ENCODE data around the gene RNF168.
"Not testable (repeated sequence)": the region's sequence is repeated elsewhere in the genome, so short reads cannot be mapped to it uniquely, and the experiment has no call there.

Gene RNF168

DNA sequence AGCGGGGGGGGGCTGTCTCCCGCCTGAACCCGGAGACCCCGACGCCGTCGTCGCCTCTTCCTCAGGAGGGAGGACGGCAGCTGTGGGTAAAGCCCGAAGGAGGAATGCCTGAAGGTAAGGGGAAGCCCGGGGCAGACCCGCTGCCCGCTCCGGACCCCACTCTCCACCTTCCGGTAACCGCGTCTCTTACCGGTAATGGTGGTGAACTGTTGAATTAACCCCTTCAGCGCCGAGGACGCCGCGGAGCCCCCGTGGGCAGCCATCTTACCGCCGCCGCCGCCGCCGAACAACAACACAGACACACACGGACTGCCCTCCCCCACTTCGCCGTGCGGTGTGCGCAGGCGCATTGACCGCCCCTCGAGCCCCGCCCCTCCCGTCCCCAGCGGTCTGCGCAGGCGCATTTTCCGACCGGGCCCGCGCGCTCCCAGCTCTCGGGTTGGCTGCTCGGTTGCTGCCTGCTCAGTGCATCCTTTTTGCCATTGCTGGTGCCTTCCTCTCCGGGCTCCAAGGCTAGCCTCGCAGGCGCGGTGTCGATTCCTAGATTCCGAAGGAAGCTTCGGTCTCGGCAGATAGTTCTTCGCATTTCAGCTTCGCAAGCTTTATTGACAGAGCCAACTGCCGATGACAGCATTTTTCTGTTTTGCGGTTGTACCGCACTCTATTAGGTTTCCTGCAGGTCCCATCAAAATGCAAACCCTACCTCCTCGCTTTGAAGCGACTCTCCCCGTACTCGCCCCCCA is 71.3 kb downstream of the RNF168 start, which contains the start of gene UBXN7:
UBXN7 (minus strand) TSS at position 291 of the 743 bp plus-strand sequence; CDS start at position 263, 28 bp downstream.
- TF ChIP-seq, protein P1, sequence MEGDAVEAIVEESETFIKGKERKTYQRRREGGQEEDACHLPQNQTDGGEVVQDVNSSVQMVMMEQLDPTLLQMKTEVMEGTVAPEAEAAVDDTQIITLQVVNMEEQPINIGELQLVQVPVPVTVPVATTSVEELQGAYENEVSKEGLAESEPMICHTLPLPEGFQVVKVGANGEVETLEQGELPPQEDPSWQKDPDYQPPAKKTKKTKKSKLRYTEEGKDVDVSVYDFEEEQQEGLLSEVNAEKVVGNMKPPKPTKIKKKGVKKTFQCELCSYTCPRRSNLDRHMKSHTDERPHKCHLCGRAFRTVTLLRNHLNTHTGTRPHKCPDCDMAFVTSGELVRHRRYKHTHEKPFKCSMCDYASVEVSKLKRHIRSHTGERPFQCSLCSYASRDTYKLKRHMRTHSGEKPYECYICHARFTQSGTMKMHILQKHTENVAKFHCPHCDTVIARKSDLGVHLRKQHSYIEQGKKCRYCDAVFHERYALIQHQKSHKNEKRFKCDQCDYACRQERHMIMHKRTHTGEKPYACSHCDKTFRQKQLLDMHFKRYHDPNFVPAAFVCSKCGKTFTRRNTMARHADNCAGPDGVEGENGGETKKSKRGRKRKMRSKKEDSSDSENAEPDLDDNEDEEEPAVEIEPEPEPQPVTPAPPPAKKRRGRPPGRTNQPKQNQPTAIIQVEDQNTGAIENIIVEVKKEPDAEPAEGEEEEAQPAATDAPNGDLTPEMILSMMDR (IDR thresholded peaks at IDR 0.05): no peak
- Histone ChIP-seq H3K4me3 (peak within 1 kb of the TSS; percentile 99), H3K27ac (peak within 1 kb of the TSS; percentile 96 to 98)
- DNase-seq (ENCODE audit: low spot score): peak; percentile 95

DNA sequence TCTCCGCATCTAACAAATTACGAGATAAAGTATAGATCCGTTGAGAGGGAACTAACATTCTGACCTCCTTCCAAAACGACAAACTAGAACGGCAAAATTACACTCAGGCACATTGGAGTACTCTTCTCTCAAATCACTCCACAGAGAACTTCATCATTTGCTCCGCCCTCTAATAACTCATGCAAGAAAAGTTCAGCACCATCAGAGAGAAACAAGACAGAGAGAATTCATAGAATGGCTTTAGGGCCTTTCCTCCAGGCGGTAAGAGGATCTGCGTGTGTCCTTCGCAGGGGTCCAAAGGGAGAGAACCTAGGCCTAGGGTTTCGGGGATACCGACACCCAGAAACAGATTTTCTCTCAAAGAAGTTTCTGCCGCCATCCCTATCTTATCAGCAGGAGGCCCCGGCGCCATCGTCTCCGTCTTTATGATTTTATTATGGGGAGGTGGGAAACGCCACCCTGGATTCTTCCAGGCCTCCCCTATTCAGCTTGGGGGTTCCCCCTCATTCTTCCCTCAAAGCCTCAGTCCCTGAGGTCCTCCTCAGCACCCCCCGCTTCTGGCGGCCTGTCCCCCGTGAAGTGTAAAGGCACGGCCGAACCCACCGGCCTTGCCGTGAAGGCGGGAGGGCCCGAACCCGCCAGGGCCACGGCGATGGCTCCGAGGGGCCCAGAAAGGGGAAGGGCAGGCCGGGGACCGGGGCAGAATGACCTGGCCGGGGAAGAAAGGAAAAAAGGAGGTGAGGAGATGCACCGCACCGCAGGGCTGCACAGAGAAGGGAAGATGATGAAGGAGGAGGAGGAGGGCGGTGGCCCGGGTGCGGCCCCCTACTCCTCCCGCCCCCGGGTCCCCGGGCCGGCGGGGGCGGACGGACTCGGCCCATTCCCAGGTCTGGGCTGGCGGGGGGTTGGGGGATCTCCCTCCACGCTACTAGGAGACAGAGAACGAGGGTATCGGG is 72.1 kb downstream of the RNF168 start:
- Histone ChIP-seq H3K4me3 (peak overlapping the region; percentile 99), H3K27ac (peak overlapping the region; percentile 96 to 98)
- DNase-seq (ENCODE audit: low spot score): no peak
- TF ChIP-seq, protein P1 (IDR thresholded peaks at IDR 0.05): no peak

DNA sequence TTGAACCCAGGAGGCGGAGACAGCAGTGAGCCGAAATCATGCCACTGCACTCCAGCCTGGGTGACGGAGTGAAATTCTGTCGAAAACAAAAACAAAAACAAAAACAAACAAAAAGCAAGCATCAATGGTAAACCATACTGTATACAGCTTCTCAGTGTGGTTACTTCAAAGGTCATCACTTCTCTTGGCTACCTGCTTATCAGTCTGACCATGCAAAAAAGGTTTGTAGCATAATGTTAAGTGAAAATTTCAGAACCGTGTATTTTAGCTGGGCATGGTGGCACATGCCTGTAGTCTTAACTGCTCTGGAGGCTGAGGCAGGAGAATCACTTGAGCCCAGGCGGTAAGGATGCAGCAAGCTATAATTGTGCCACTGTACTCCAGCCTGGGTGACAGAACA is 75.5 kb downstream of the RNF168 start:
- no peak overlapping the region for H3K4me3 ChIP-seq
- no peak overlapping the region for H3K27ac ChIP-seq
- DNase-seq (ENCODE audit: low spot score): no peak
- TF ChIP-seq, protein P1 (IDR thresholded peaks at IDR 0.05): no peak

DNA sequence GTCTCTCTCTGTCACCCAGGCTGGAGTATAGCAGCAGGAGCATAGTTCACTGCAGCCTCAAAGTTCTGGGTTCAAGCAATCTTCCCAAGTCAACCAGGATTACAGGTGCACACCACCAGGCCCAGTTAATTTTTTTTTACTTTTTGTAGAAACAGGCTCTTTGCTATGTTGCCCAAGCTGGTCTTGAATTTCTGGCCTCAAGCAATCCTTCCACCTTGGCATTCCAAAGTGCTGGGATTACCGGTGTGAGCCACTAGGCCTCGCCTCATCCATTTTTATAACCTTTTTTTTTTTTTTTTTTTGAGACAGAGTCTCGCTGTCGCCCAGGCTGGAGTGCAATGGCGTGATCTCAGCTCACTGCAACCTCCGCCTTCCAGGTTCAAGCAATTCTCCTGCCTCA is 79.1 kb downstream of the RNF168 start:
- not testable (repeated sequence) for DNase-seq (ENCODE audit: low spot score); H3K4me3 ChIP-seq; H3K27ac ChIP-seq

DNA sequence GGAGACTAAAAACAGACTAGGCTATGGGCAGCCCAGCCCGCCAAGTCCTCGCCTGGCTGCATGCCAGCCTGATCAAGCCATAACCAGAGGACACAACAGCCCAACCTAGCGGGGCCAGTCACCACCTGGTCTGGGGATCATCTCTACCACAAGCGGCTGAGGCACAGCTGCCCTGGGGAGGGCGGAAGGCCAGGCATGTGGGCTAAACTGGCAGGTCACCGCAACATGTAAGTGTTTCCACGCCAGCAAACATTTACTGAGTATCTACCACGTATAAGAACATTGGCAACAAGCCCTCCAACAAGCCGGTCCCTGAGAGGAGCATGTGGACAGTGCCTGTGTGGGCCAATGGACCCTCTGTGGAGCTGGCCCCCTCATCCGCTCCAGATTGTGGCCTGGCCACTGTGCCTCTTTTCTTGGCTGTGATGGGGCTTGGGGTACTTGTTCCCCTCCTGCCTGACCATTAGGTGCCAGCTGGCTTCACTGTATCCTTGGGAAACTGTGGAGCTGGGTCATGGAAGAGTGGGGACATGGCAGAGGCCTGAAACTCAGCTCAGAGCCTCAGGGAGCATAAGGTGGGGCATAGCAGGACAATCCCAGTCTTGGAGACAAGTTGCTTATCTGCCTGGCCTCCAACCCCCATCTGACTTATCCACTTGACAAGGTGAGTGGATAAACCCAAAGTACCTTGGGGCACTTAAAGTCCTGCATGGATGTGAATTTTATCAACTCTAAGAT is 80.4 kb downstream of the RNF168 start:
- TF ChIP-seq, protein P1 (IDR thresholded peaks at IDR 0.05): no peak
- peak overlapping the region; percentile 0 to 47 for H3K27ac ChIP-seq
- H3K4me3 ChIP-seq: peak overlapping the region; percentile 50
- no peak for DNase-seq (ENCODE audit: low spot score)

DNA sequence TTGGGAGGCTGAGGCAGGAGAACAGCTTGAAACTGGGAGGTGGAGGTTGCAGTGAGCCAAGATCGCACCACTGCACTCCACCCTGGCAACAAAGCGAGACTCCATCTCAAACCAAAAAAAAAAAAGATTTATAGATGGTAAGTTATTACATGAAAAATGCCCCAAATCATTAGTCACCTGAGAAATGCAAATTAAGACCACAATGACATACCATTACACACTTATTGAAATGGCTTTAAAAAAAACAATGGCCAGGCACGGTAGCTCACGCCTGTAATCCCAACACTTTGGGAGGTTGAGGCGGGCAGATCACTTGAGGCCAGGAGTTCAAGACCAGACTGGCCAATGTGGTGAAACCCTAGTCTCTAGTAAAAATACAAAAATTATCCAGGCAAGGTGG is 81.9 kb downstream of the RNF168 start:
- not testable (repeated sequence) for H3K27ac ChIP-seq

DNA sequence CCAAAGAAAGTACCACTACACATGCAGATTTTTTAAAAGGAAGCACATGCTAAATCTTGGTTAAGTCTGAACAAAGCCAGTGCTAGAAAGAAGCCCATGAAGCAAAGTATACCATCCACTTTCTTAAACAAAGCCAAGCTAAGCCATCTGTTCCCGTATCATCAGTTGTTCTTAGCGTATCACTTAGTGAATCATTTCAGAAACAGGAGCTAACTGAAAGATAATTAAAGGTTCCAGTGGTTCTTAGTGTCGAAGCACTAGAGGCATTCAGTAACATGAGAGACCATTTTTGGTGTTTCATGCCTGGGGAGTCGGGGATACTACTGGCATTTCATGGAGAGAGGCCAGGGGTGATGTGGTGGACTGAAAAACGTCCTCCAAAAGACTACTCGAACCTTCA is 84.2 kb downstream of the RNF168 start:
- H3K27ac ChIP-seq: no peak overlapping the region
- no peak overlapping the region for H3K4me3 ChIP-seq
- no peak for DNase-seq (ENCODE audit: low spot score)
- TF ChIP-seq, protein P1 (IDR thresholded peaks at IDR 0.05): no peak

More for the DNA sequence above, 81.9 kb downstream of the RNF168 start:
- H3K4me3 ChIP-seq; DNase-seq (ENCODE audit: low spot score): not testable (repeated sequence)
